ENCODE measurements around the gene TNIP1. TPM values are rescaled to one million over a fixed set of nuclear protein-coding genes. Genes with fewer than 3 reads are reported as not detected.

TNIP1 gene, protein sequence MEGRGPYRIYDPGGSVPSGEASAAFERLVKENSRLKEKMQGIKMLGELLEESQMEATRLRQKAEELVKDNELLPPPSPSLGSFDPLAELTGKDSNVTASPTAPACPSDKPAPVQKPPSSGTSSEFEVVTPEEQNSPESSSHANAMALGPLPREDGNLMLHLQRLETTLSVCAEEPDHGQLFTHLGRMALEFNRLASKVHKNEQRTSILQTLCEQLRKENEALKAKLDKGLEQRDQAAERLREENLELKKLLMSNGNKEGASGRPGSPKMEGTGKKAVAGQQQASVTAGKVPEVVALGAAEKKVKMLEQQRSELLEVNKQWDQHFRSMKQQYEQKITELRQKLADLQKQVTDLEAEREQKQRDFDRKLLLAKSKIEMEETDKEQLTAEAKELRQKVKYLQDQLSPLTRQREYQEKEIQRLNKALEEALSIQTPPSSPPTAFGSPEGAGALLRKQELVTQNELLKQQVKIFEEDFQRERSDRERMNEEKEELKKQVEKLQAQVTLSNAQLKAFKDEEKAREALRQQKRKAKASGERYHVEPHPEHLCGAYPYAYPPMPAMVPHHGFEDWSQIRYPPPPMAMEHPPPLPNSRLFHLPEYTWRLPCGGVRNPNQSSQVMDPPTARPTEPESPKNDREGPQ
- 131 to 144 TPM (median 138 TPM) in 5 replicates for total RNA-seq (2022; extraction: Qiagen RNA extraction)

DNA sequence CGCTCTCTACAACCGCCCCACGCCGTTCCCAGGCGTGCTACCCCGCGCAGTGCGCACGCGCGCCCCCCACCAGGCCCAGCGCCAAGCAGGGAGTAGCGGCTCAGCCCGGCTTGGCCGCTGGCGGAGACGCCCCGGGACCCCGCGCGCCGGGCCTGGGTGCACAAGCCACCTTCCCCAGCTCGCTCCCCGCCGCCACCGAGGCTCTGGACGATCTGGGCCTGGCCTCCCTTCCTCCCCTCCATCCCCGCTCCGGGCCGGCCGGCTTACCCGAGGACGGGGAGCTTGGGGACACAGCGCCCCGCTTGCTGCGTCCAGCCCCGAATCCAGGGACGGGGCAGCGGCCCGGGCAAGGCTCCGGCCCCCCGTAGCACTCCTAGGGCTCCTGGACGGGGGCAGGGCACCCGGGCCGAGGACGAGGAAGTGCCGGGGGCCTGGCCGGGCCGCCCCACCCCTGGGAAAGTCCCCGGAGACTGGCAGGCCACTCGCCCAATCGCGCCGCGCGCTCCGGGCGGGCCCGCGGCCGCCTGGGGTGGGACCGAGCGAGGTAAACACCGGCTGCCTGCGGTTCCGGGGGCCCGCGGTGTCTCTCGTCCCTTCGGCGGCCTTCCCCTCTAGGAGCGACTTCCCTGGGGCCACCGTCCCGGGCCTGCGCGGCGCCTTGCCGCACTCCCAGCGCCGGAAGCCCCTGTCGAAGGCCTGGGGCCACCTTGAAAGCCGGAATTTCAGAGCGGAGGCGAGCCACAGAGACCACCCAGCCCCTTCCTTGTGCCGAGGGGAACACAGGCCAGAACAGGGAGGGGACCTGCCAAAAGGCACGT, at the start of gene TNIP1:
TNIP1 (minus strand) TSS at position 422 of the 818 bp plus-strand sequence. CDS start 15,939 bp downstream, outside the sequence.

GRCh38 chr5:151020304-151021110, 60.3 kb downstream of the TNIP1 start, which contains the start of gene GPX3:
GPX3 (plus strand) TSS chr5:151020591; CDS start chr5:151020655, 64 bp downstream.

Other genes with a start within 250 kb of the TNIP1 start
- gene IRGM, start 234.5 kb downstream of the TNIP1 start, total RNA-seq (2022; extraction: Qiagen RNA extraction), result 0.15 to 0.36 TPM (median 0.25 TPM) in 4 of 5 replicates, not detected in the other
- gene ZNF300, start 176.1 kb downstream of the TNIP1 start, total RNA-seq (2022; extraction: Qiagen RNA extraction), result 2.3 to 2.8 TPM (median 2.3 TPM) in 5 replicates
- gene GPX3, start 60.4 kb downstream of the TNIP1 start, total RNA-seq (2022; extraction: Qiagen RNA extraction), result 14.9 to 20.3 TPM (median 17.4 TPM) in 5 replicates
- 39.7 to 45.8 TPM (median 43.1 TPM) in 5 replicates for gene ANXA6, start 76.7 kb upstream of the TNIP1 start, total RNA-seq (2022; extraction: Qiagen RNA extraction)
- 1.1 to 2.3 TPM (median 1.4 TPM) in 5 replicates for gene CCDC69, start 143.1 kb upstream of the TNIP1 start, total RNA-seq (2022; extraction: Qiagen RNA extraction)
- gene GM2A, start 172.2 kb upstream of the TNIP1 start, total RNA-seq (2022; extraction: Qiagen RNA extraction), result 16.1 to 18.1 TPM (median 17.1 TPM) in 5 replicates
- not detected in 5 replicates for gene SLC36A3, start 222.7 kb upstream of the TNIP1 start, total RNA-seq (2022; extraction: Qiagen RNA extraction)